Measurements from ENCODE around the gene SMG9. TPM values are rescaled to one million over a fixed set of nuclear protein-coding genes. Genes with fewer than 3 reads are reported as not detected.
"Not testable (repeated sequence)": the region's sequence is repeated elsewhere in the genome, so short reads cannot be mapped to it uniquely, and the experiment has no call there.

The SMG9 gene
- total RNA-seq, 2 experiments from 2014 or later, result 103 to 111 TPM

DNA sequence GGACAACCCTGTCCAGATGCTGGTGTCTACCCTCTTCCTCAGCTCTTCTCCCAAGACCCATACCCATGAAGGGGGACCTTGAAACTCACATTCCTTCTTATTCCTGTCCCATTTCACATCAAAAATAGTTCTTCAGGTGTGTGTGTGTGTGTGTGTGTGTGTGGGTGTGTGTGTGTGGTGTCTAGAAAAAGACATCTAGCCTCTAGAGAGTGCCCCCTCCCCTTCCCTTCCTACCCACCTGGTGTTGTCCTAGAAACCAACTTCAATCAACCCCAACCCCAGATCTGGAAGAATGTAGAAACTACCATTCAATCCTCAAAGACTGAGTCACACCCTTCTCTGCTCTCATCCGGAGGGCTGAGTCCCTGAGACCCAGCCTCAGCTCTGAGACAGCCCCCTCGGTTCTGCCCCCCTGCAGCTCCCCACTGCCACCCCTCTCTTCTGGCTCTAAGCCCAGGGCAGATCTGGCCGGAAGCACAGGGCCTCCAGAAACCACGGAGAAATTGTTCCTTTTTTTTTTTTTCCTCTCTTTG, 22.5 kb upstream of the SMG9 start:
- H3K4me1 Mint-ChIP-seq (ENCODE audit: low read depth), result peaks cover 61% of the 10 kb centered on the region
- peak overlapping the region; percentile 76 for H3K4me3 Mint-ChIP-seq
- peak; percentile 64 for DNase-seq
- H3K36me3 Mint-ChIP-seq (ENCODE audit: low read depth), result peaks cover 60% of the 10 kb centered on the region
- intact Hi-C loops (cut with micrococcal nuclease), result loop anchor here (1.0 kb wide), 1 partner anchor 12 kb away; no protein-coding TSS in a partner anchor
- peak overlapping the region; percentile 94 for H3K27ac Mint-ChIP-seq
- no peaks in the 10 kb centered on the region for H3K27me3 Mint-ChIP-seq (ENCODE audit: low read depth)
- no peaks in the 10 kb centered on the region for H3K9me3 Mint-ChIP-seq
- CTCF ChIA-PET, result interaction anchor here (0.6 to 7.7 kb wide), 10 partner anchors 12 to 183 kb away, joined by 3 to 113 read pairs (median 6); partner anchors contain the start of gene SMG9

GRCh38 chr19:43776286-43776685, 21.5 kb upstream of the SMG9 start:
- Mint-ChIP-seq H3K9me3 (no peaks in the 10 kb centered on the region), H3K27me3 (ENCODE audit: low read depth) (no peaks in the 10 kb centered on the region), H3K4me1 (ENCODE audit: low read depth) (peaks cover 52% of the 10 kb centered on the region), H3K36me3 (ENCODE audit: low read depth) (peaks cover 63% of the 10 kb centered on the region), H3K4me3 (peak overlapping the region; percentile 76), H3K27ac (peak overlapping the region; percentile 94)
- DNase-seq, result peak; percentile 85
- intact Hi-C loops (cut with micrococcal nuclease), result no loop called here
- CTCF ChIA-PET, result interaction anchor here (1.0 to 7.7 kb wide), 3 partner anchors 11 to 30 kb away, joined by 3 to 113 read pairs (median 4); no protein-coding TSS in a partner anchor

DNA sequence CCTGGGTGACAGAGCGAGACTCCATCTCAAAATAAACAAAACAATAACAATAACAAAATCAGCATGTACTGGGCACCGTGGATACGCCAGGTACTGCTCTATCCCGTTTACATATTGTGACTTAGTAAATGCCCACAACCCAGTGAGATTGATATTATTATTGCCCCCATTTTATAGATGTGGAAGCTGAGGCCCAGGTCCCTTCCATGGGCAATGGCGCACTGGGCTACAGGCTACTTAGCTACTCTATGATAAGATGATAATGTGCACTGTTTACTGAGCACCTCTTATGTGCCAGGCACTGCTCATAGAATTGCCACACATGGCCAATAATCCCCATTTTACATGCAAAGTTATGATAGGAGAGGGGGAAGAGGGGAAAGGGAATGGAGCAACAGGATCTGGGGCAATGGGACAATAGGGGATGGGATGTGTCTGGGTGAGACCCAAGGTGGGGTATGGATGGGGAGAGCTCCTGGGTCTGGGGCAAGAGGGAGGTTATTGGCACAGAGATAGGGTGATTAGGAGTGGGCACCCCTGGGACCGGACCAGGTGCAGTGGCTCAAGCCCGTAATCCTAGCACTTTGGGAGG, 20.6 kb upstream of the SMG9 start:
- Mint-ChIP-seq H3K27ac (peak overlapping the region; percentile 94), H3K4me1 (ENCODE audit: low read depth) (peaks cover 48% of the 10 kb centered on the region)
- CTCF ChIA-PET, result interaction anchor here (0.5 to 7.7 kb wide), 4 partner anchors 10 to 113 kb away, joined by 3 to 113 read pairs (median 4); no protein-coding TSS in a partner anchor

DNA sequence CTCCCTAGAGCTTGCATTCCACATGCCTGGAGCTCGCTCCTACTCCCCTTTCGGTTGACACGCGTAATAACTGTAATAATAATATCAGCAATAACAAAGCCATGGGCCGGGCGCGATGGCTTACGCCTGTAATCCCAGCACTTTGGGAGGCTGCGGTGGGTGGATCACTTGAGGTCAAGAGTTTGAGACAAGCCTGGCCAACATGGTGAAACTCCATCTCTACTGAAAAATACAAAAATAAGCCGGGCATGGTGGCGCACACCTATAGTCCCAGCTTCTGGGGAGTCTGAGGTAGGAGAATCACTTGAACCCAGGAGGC, 20.1 kb upstream of the SMG9 start:
- CTCF ChIA-PET, result interaction anchor here (1.4 to 7.7 kb wide), 2 partner anchors 9 to 25 kb away, joined by 4 to 113 read pairs; no protein-coding TSS in a partner anchor
- H3K4me1 Mint-ChIP-seq (ENCODE audit: low read depth), result peaks cover 51% of the 10 kb centered on the region
- H3K36me3 Mint-ChIP-seq (ENCODE audit: low read depth), result peaks cover 72% of the 10 kb centered on the region
- H3K4me3 Mint-ChIP-seq; H3K27ac Mint-ChIP-seq; H3K9me3 Mint-ChIP-seq; DNase-seq; intact Hi-C loops (cut with micrococcal nuclease); H3K27me3 Mint-ChIP-seq (ENCODE audit: low read depth): not testable (repeated sequence)

More for the DNA sequence above, 20.6 kb upstream of the SMG9 start:
- Mint-ChIP-seq H3K27me3 (ENCODE audit: low read depth) (no peaks in the 10 kb centered on the region), H3K9me3 (no peaks in the 10 kb centered on the region), H3K36me3 (ENCODE audit: low read depth) (peaks cover 68% of the 10 kb centered on the region), H3K4me3 (no peak overlapping the region)
- no peak for DNase-seq
- intact Hi-C loops (cut with micrococcal nuclease), result no loop called here

DNA sequence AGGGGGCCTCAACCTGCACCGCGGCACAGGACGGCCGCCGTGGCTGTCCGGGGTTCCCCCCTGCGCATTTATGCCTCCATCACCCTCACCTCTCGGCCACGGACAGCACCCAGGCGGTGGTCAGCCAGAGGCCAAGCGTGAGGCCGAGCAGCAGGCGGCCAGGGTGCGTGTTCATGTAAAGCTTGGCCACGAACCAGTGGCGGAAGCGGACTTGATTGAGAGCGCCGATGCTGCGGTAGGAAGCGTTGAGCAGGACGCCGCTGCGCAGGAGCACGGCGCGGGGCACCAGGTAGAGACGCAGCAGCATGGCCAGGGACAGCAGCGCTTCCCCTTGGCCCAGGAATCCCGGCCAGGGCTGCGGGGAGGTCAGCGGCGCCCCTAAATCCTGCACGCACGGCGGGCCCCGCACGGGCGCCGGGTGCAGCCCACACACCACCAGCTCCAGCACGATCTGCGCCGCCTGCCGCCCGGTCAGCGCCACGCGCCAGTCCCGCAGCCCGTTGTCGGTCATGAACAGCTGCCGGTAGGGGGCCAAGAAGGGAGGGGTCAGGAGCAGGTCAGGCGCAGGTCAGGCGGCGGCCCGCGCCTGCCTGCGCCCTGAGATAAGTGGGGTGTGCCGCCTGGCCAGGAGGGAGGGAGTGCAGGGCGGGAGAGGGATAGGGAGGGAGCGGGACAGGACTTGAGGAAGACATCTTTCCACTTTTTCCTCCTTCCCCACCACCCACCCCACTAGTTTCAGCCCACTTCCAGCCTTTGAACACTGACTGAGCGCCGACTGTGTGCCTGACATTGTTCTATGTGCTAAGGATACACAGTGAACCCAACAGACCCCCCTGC, 19.6 kb upstream of the SMG9 start:
- no peak overlapping the region for H3K4me3 Mint-ChIP-seq
- H3K27ac Mint-ChIP-seq, result no peak overlapping the region
- H3K4me1 Mint-ChIP-seq (ENCODE audit: low read depth), result peaks cover 52% of the 10 kb centered on the region
- peaks cover 73% of the 10 kb centered on the region for H3K36me3 Mint-ChIP-seq (ENCODE audit: low read depth)
- CTCF ChIA-PET, result interaction anchor here (7.7 kb wide), 1 partner anchor 9 kb away, joined by 113 read pairs; no protein-coding TSS in a partner anchor
- intact Hi-C loops (cut with micrococcal nuclease), result no loop called here
- H3K9me3 Mint-ChIP-seq, result no peaks in the 10 kb centered on the region
- H3K27me3 Mint-ChIP-seq (ENCODE audit: low read depth), result no peaks in the 10 kb centered on the region
- DNase-seq, result no peak

DNA sequence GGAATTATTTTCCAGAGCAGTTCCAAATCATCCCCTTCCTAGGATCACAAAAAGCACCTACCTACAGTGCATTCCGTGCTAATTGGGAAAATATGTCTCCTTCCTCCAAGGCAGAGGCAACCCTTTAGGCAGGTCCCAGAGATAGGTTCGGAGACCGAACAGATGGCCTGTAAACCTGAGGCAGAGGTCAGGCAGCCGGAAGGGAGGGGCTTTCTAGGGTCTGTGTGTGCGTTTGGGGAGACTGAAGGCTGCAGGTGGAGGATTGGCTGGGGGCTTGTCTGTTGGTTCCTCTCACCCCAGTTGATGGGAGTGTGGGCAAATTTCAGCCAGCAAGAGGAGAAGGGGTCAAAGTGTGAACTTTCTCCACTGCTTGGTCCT, 19.0 kb upstream of the SMG9 start:
- Mint-ChIP-seq H3K4me1 (ENCODE audit: low read depth) (peaks cover 53% of the 10 kb centered on the region), H3K27ac (no peak overlapping the region)

GRCh38 chr19:43769256-43769655, 14.5 kb upstream of the SMG9 start:
- peak overlapping the region; percentile 64 for H3K27ac Mint-ChIP-seq
- no peak for DNase-seq
- H3K4me1 Mint-ChIP-seq (ENCODE audit: low read depth), result peaks cover 59% of the 10 kb centered on the region
- H3K9me3 Mint-ChIP-seq, result no peaks in the 10 kb centered on the region
- H3K36me3 Mint-ChIP-seq (ENCODE audit: low read depth), result peaks cover 76% of the 10 kb centered on the region
- no peak overlapping the region for H3K4me3 Mint-ChIP-seq
- intact Hi-C loops (cut with micrococcal nuclease), result loop anchor here (5.0 kb wide), 1 partner anchor 983 kb away; no protein-coding TSS in a partner anchor
- no peaks in the 10 kb centered on the region for H3K27me3 Mint-ChIP-seq (ENCODE audit: low read depth)
- CTCF ChIA-PET, result interaction anchor here (1.0 to 9.7 kb wide), 4 partner anchors 9 to 44 kb away, joined by 3 to 113 read pairs (median 27); partner anchors contain the start of gene KCNN4

More for the DNA sequence above, 19.0 kb upstream of the SMG9 start:
- intact Hi-C loops (cut with micrococcal nuclease), result no loop called here
- no peaks in the 10 kb centered on the region for H3K27me3 Mint-ChIP-seq (ENCODE audit: low read depth)
- no peaks in the 10 kb centered on the region for H3K9me3 Mint-ChIP-seq
- DNase-seq, result no peak
- H3K36me3 Mint-ChIP-seq (ENCODE audit: low read depth), result peaks cover 73% of the 10 kb centered on the region
- no peak overlapping the region for H3K4me3 Mint-ChIP-seq
- CTCF ChIA-PET, result no interaction called here

DNA sequence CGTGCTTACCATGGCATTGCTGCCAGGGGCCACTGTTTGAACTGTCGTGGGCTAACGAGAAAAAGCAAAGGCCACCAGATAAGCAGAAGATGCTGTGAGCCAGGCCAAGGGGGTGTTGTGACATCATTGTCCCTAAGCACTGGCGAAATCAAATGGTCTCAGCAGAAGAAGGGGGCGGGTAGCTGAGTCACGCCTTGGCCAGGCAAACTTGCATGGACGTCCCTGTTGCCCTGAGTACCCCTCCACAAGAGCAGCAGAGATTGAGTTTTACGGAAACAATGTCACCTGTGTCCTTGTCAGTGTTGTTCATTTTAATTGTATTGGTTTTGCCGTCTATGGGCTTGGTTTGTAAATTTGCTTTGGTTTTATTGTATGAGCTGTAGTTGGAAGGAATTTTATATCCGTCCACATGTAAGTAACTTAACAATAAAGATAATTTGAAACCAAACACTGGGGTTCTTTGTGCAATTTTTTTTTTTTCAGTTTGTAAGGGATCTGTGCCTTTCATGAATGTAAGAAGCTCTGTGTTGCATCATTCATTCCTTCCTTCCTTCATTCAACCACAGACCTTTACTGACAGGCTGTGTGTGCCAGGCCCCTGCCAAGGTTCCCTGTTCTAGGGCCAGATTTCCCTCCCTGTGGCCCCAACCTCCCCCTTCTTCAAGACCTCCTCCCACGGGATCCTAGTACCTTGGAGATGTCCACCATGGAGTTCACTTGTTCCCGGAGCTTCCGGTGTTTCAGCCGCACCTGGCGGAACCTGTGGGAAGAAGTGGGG, 13.7 kb upstream of the SMG9 start:
- CTCF ChIA-PET, result interaction anchor here (1.0 to 9.7 kb wide), 6 partner anchors 10 to 43 kb away, joined by 3 to 113 read pairs (median 26); partner anchors contain the start of genes KCNN4 and SMG9
- Mint-ChIP-seq H3K4me3 (no peak overlapping the region), H3K4me1 (ENCODE audit: low read depth) (peaks cover 66% of the 10 kb centered on the region), H3K27ac (peak overlapping the region; percentile 51), H3K27me3 (ENCODE audit: low read depth) (no peaks in the 10 kb centered on the region), H3K9me3 (no peaks in the 10 kb centered on the region), H3K36me3 (ENCODE audit: low read depth) (peaks cover 74% of the 10 kb centered on the region)
- no peak for DNase-seq
- intact Hi-C loops (cut with micrococcal nuclease), result loop anchor here (5.0 kb wide), 1 partner anchor 984 kb away; no protein-coding TSS in a partner anchor

DNA sequence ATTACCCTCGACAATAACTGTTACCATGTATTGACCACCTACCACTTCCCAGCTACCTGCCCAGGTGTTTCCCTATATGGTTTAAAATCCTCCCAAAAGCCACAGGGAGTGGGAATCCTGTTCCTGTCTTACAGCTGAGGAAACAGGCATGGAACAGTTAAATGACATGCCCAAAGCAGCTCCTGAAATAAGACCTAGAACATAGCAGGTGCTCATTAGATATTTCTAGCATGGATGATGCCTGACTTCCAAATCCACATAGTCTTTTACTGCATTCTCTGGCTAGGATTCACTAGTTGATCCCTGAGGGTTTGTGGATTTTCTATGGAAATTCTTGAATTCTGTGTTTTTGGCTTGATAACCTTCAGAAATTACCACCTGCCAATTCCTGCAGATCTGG, 13.1 kb upstream of the SMG9 start:
- no peaks in the 10 kb centered on the region for H3K9me3 Mint-ChIP-seq
- H3K4me1 Mint-ChIP-seq (ENCODE audit: low read depth), result peaks cover 71% of the 10 kb centered on the region
- peak overlapping the region; percentile 100 for H3K27ac Mint-ChIP-seq
- peaks cover 70% of the 10 kb centered on the region for H3K36me3 Mint-ChIP-seq (ENCODE audit: low read depth)
- no peaks in the 10 kb centered on the region for H3K27me3 Mint-ChIP-seq (ENCODE audit: low read depth)
- H3K4me3 Mint-ChIP-seq, result peak overlapping the region; percentile 11
- DNase-seq, result no peak
- CTCF ChIA-PET, result interaction anchor here (0.9 to 9.7 kb wide), 5 partner anchors 11 to 23 kb away, joined by 3 to 113 read pairs (median 48); partner anchors contain the start of genes KCNN4 and SMG9
- intact Hi-C loops (cut with micrococcal nuclease), result loop anchor here (5.0 kb wide), 1 partner anchor 984 kb away; no protein-coding TSS in a partner anchor

- DNase-seq, result no peak
- Mint-ChIP-seq H3K27me3 (ENCODE audit: low read depth) (no peaks in the 10 kb centered on the region), H3K27ac (peak overlapping the region; percentile 100), H3K9me3 (no peaks in the 10 kb centered on the region), H3K36me3 (ENCODE audit: low read depth) (peaks cover 67% of the 10 kb centered on the region), H3K4me1 (ENCODE audit: low read depth) (peaks cover 76% of the 10 kb centered on the region), H3K4me3 (peak overlapping the region; percentile 11)
- CTCF ChIA-PET, result interaction anchor here (0.7 to 9.7 kb wide), 7 partner anchors 11 to 99 kb away, joined by 3 to 113 read pairs (median 5); partner anchors contain the start of genes KCNN4 and SMG9
- intact Hi-C loops (cut with micrococcal nuclease), result loop anchor here (5.0 kb wide), 1 partner anchor 985 kb away; no protein-coding TSS in a partner anchor
These were observed 12.6 kb upstream of the SMG9 start for GRCh38 chr19:43767316-43767715.

DNA sequence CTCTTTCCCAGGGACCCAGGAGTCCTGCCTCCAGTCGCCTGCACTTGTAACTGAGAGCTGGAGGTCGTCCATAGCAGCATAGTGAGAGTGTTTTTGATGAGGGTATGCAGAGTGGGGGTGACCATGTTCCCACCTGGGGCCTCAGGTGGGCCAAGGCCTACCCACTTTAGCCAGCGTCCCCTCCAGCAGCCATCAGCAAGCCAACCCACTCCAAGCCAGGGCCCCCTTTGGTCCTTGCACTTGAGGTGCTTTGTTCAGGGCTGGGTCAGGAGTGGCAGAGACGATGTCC, 11.9 kb upstream of the SMG9 start:
- Mint-ChIP-seq H3K36me3 (ENCODE audit: low read depth) (peaks cover 64% of the 10 kb centered on the region), H3K4me3 (peak overlapping the region; percentile 53), H3K27ac (peak overlapping the region; percentile 100), H3K4me1 (ENCODE audit: low read depth) (peaks cover 78% of the 10 kb centered on the region), H3K9me3 (no peaks in the 10 kb centered on the region), H3K27me3 (ENCODE audit: low read depth) (no peaks in the 10 kb centered on the region)
- DNase-seq, result no peak
- CTCF ChIA-PET, result interaction anchor here (0.6 to 9.7 kb wide), 9 partner anchors 11 to 233 kb away, joined by 3 to 113 read pairs (median 5); partner anchors contain the start of genes KCNN4 and SMG9
- intact Hi-C loops (cut with micrococcal nuclease), result loop anchor here (5.0 kb wide), 1 partner anchor 986 kb away; no protein-coding TSS in a partner anchor
